ENCODE data around the gene TDRKH.

GRCh38 chr1:151822404-151822803, 32.1 kb upstream of the TDRKH start:
- TF ChIP-seq CTCF (conservative IDR thresholded peaks at IDR 0.05; ENCODE audit: low read length), result no peak
- no peak for TF ChIP-seq EZH2phosphoT487 (IDR thresholded peaks at IDR 0.05; ENCODE audit: borderline replicate concordance)

Measured in Loucy (cell line).